Tibial nerve (tissue), 4 donors: Measurements from ENCODE around the gene PLD5. TPM values are rescaled to one million over a fixed set of nuclear protein-coding genes. Genes with fewer than 3 reads are reported as not detected.
"Not testable (repeated sequence)": the region's sequence is repeated elsewhere in the genome, so short reads cannot be mapped to it uniquely, and the experiment has no call there.

Experiments
- DNase-seq, 2 donors: peaks; one replicate each; pipeline ENCODE4 v3.0.0-alpha.2; 2019; ENCODE audit warnings: low spot score in 2 of 2
- H3K27ac ChIP-seq, 4 donors: fragments of 200-600 bp; sonication (generic) in 3 of 4; one replicate each; pipeline ENCODE4 v1.5.1; 2017 to 2019; ENCODE audit warnings: mild to moderate bottlenecking in 1 of 4
- H3K27me3 ChIP-seq, 2 donors: fragments of 200-600 bp; sonication (generic) in 1 of 2; one replicate each; pipeline versions ENCODE4 v1.5.1 to v1.6.0; 2017 to 2019
- H3K36me3 ChIP-seq, 3 donors: fragments of 200-600 bp; sonication (generic); one replicate each; pipeline ENCODE4 v1.5.1; 2018 to 2019
- H3K4me1 ChIP-seq, 4 donors: fragments of 200-600 bp; sonication (generic) in 3 of 4; one replicate each; pipeline ENCODE4 v1.5.1; 2017 to 2019
- H3K4me3 ChIP-seq, 4 donors: fragments of 200-600 bp; sonication (generic) in 3 of 4; one replicate each; pipeline ENCODE4 v1.5.1; 2017 to 2019; ENCODE audit warnings: mild to moderate bottlenecking in 1 of 4, moderate library complexity in 1 of 4
- H3K9me3 ChIP-seq, 4 donors: fragments of 200-600 bp; sonication (generic) in 3 of 4; one replicate each; pipeline ENCODE4 v1.5.1; 2017 to 2019
- EP300 ChIP-seq, 2 donors: sonication (generic); formaldehyde crosslinking; IDR thresholded peaks; one replicate each; pipeline ENCODE4 v1.6.1; 2017; ENCODE audit warnings: antibody characterized with exemption in 2 of 2, mild to moderate bottlenecking in 1 of 2
- POLR2A ChIP-seq, 2 donors: fragments of 450-650 bp; IDR thresholded peaks; one replicate each; pipeline ENCODE4 v1.6.1; 2017; ENCODE audit warnings: antibody characterized with exemption in 2 of 2, mild to moderate bottlenecking in 2 of 2, moderate library complexity in 2 of 2
- WGBS, 2 donors: methylation state at CpG; one replicate each; pipeline ENCODE4 v1.1.5; 2018; 5-methylcytosine and 5-hydroxymethylcytosine counted together
- total RNA-seq, 4 donors: library from RNA; depleted of rRNA; stranded (reverse); fragments of >200 nt; gene quantifications; one replicate each; pipeline ENCODE4 v1.1.0, GENCODE V29; 2016
- TF ChIP-seq, protein P1 (sequence below), 5 experiments: fragments of 200-600 bp in 3 of 5; fragments of 450-650 bp in 2 of 5; sonication (generic) in 3 of 5; IDR thresholded peaks; one replicate each; pipeline ENCODE4 v1.5.1; 2016 to 2019; ENCODE audit warnings: antibody characterized with exemption in 5 of 5, mild to moderate bottlenecking in 3 of 5, moderate library complexity in 2 of 5

The PLD5 gene
- total RNA-seq, 4 donors from 2014 or later: 0.21 to 0.59 TPM; not detected in 2

DNA sequence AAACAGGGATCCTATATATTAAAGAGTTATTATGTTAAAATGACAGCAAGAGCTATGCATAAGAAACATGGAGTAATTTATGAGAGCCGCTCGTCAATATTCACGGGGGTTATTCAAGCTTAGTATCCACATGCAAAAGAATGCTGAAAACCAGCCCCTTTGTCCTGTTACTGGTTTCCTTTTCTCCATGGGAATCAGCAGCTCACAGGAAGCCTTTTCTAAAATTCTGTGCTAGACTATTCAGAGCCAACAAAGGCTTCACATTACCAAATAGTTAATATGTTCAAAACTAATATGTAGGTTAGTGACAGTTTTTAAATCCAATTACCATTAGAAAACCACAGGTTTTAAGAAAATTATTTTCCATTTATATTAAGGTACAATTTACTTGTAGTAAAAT is 300.0 kb downstream of the PLD5 start:
- no peak overlapping the region for H3K27ac ChIP-seq
- H3K9me3 ChIP-seq: no peaks in the 10 kb centered on the region
- no peak for DNase-seq
- no peak for TF ChIP-seq EP300 (IDR thresholded peaks at IDR 0.05)
- TF ChIP-seq, protein P1, sequence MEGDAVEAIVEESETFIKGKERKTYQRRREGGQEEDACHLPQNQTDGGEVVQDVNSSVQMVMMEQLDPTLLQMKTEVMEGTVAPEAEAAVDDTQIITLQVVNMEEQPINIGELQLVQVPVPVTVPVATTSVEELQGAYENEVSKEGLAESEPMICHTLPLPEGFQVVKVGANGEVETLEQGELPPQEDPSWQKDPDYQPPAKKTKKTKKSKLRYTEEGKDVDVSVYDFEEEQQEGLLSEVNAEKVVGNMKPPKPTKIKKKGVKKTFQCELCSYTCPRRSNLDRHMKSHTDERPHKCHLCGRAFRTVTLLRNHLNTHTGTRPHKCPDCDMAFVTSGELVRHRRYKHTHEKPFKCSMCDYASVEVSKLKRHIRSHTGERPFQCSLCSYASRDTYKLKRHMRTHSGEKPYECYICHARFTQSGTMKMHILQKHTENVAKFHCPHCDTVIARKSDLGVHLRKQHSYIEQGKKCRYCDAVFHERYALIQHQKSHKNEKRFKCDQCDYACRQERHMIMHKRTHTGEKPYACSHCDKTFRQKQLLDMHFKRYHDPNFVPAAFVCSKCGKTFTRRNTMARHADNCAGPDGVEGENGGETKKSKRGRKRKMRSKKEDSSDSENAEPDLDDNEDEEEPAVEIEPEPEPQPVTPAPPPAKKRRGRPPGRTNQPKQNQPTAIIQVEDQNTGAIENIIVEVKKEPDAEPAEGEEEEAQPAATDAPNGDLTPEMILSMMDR (IDR thresholded peaks at IDR 0.05): no peak
- no peak for TF ChIP-seq POLR2A (IDR thresholded peaks at IDR 0.05)
- H3K36me3 ChIP-seq: no peaks in the 10 kb centered on the region
- no peak overlapping the region for H3K4me3 ChIP-seq
- H3K27me3 ChIP-seq: no peaks in the 10 kb centered on the region
- no peaks in the 10 kb centered on the region for H3K4me1 ChIP-seq
- 58 to 59% methylated on average over 3 of the region's 3 CpGs for WGBS, 2 donors

DNA sequence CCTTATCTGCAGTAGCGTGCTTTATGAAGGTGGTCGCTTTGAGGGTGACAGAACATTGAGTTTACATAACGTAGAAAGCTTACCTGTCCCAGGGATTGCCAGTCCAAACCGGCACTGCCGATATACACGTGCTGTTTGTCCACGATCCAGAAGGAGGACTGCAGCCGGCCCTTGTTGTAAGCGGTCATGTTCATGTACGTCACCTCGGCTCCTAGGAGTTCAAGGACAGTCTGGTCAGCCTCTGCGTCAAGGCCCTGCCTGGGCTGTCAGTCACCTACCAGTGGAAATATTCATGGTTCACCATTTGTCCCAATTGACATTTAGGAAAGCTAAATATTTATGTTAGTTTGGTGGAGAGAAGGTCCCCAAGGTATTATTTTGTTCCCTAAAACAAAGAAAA is 304.6 kb downstream of the PLD5 start:
- H3K9me3 ChIP-seq: peaks cover 0 to 18% (median 0%) of the 10 kb centered on the region in 4 donors
- no peaks in the 10 kb centered on the region for H3K4me1 ChIP-seq
- no peaks in the 10 kb centered on the region for H3K36me3 ChIP-seq
- no peak overlapping the region for H3K27ac ChIP-seq
- H3K4me3 ChIP-seq: no peak overlapping the region
- TF ChIP-seq EP300 (IDR thresholded peaks at IDR 0.05): no peak
- TF ChIP-seq, protein P1 (IDR thresholded peaks at IDR 0.05): no peak
- no peak for TF ChIP-seq POLR2A (IDR thresholded peaks at IDR 0.05)
- WGBS, 2 donors: 90 to 91% methylated on average over 12 of the region's 12 CpGs
- no peaks in the 10 kb centered on the region for H3K27me3 ChIP-seq
- DNase-seq: no peak

DNA sequence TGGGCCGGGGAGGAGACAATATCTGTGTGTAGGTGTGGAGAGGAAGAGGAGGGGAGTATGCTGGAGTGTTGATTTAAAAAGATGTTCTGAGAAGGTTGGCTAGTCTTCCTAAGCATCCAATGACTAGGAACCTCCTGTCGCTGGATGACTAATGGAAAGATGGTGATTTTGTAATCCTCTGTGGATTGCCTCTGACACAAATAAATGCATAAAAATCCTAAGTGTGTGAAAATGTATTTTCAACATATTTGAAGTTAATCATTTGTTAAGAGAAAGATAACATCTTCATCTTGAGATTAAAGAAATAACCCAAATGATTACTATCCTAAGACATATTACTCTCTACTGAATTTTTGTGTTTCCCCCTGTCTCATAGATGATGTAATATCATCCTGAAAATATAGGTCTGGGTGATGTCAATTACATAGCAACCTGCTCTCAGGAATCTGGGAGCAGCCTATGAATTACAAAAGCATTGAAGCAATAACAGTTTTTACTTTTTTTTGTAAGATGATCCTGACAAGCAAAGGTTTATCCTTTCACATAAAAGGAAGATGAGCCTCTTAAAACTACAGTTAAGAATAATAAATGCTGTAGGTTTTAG is 305.1 kb downstream of the PLD5 start:
- TF ChIP-seq POLR2A (IDR thresholded peaks at IDR 0.05): no peak
- TF ChIP-seq EP300 (IDR thresholded peaks at IDR 0.05): no peak
- TF ChIP-seq, protein P1 (IDR thresholded peaks at IDR 0.05): no peak
- no peak for DNase-seq
- Histone ChIP-seq H3K9me3 (peaks cover 0 to 18% (median 0%) of the 10 kb centered on the region in 4 donors), H3K36me3 (no peaks in the 10 kb centered on the region), H3K4me3 (no peak overlapping the region), H3K27me3 (no peaks in the 10 kb centered on the region), H3K27ac (no peak overlapping the region), H3K4me1 (no peaks in the 10 kb centered on the region)
- 84 to 87% methylated on average over 2 of the region's 2 CpGs for WGBS, 2 donors

DNA sequence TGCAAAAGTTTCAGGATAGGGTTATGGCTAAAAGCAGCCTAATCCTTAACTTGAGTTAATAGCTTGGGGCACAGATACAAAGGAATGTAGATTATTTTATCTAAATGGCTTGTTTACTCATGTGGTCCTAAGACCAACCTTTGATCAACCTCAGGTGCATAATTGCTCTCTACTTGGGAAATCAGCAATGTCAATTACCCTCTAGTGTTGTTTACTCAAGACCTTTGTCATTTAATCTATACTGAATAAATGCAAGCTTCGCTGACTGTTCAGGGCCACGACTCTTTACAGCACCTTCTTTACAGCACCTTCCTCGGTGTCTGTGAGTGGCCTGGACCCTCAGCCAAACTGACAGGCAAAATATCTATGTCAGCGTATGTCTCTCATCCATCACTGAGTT is 308.1 kb downstream of the PLD5 start:
- no peak for DNase-seq
- Histone ChIP-seq H3K4me3 (no peak overlapping the region), H3K36me3 (no peaks in the 10 kb centered on the region), H3K9me3 (peaks cover 0 to 18% (median 0%) of the 10 kb centered on the region in 4 donors), H3K27ac (no peak overlapping the region), H3K27me3 (no peaks in the 10 kb centered on the region), H3K4me1 (no peaks in the 10 kb centered on the region)
- WGBS, 2 donors: 44 to 90% methylated on average over 4 of the region's 4 CpGs
- no peak for TF ChIP-seq POLR2A (IDR thresholded peaks at IDR 0.05)
- no peak for TF ChIP-seq EP300 (IDR thresholded peaks at IDR 0.05)
- TF ChIP-seq, protein P1 (IDR thresholded peaks at IDR 0.05): no peak

DNA sequence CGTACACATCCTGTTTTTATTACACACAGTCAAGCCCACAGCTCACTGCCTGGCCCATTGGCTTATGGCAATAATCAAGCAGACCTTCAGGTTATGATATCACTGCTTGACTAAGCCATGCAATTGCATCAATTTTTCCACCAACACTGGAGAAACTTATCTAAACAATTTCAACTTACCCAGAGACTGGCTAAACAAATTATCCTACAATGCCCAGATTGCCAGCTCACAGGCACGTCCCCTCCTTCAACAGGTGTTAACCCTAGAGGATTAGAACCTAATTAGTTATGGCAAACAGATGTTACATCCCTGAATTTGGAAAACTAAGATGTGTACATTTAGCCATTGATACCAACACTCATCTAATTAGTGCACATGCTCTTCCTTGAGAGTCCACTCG is 310.0 kb downstream of the PLD5 start:
- not testable (repeated sequence) for H3K27ac ChIP-seq, H3K4me3 ChIP-seq, DNase-seq, H3K27me3 ChIP-seq, H3K36me3 ChIP-seq, H3K4me1 ChIP-seq
- 58 to 66% methylated on average over 3 of the region's 3 CpGs for WGBS, 2 donors
- peaks cover 0 to 18% (median 0%) of the 10 kb centered on the region in 4 donors for H3K9me3 ChIP-seq

DNA sequence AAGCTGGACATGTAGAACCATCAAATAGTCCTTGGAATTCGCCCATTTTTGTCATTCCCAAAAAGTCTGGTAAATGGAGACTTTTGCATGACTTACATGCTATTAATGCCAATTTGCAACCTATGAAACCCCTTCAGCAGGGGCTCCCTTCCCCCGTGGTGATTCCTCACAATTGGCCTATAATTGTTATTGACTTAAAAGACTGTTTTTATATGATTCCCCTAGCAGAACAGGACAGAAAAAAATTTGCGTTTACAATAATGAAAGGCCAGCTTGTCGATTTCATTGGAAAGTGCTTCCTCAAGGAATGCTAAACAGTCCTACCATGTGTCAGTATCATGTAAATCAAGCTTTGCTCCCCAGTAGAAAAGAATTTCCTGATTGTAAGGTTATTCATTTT is 311.5 kb downstream of the PLD5 start:
- H3K27me3 ChIP-seq, H3K27ac ChIP-seq, H3K36me3 ChIP-seq, H3K4me1 ChIP-seq, DNase-seq, H3K4me3 ChIP-seq: not testable (repeated sequence)
- WGBS, 2 donors: 47 to 54% methylated on average over 4 of the region's 4 CpGs
- peaks cover 0 to 18% (median 0%) of the 10 kb centered on the region in 4 donors for H3K9me3 ChIP-seq
